HG02759 (cell line): ENCODE measurements around the gene ERP29.
A peak's percentile ranks its signal among the peaks of the same experiment; 100 is the strongest.
"Not testable (repeated sequence)": the region's sequence is repeated elsewhere in the genome, so short reads cannot be mapped to it uniquely, and the experiment has no call there.

ENCODE experiments used
- ATAC-seq: cut with Tn5 transposase; IDR thresholded peaks from one replicate; pipeline ENCODE4 v1.9.1; 2021; ENCODE audit warnings: mild to moderate bottlenecking, moderate library complexity; ENCODE audit not compliant: unreplicated experiment

The ERP29 gene

GRCh38 chr12:112012775-112013600 lies at the start of gene ERP29, which contains the start of gene TMEM116:
TSS of gene ERP29 (plus strand) at chr12:112013426. CDS start at chr12:112013466, 40 bp downstream.
TSS of gene TMEM116 (minus strand) at chr12:112013165. CDS start at chr12:112005270, 7,895 bp downstream.
- peak; percentile 72 for ATAC-seq

- no peak for ATAC-seq
Measured at GRCh38 chr12:111964935-111965334, 48.3 kb upstream of the ERP29 start.

GRCh38 chr12:111971800-111972199 lies 41.4 kb upstream of the ERP29 start:
- ATAC-seq: no peak

- ATAC-seq: no peak
Measured at GRCh38 chr12:111975161-111975931, 37.9 kb upstream of the ERP29 start.

- no peak for ATAC-seq
Measured at GRCh38 chr12:111976291-111976690, 36.9 kb upstream of the ERP29 start.

GRCh38 chr12:111976860-111977259 lies 36.4 kb upstream of the ERP29 start:
- ATAC-seq: no peak

GRCh38 chr12:111978545-111978944 lies 34.7 kb upstream of the ERP29 start:
- no peak for ATAC-seq

- no peak for ATAC-seq
Measured at GRCh38 chr12:111980598-111980997, 32.6 kb upstream of the ERP29 start.

GRCh38 chr12:111981987-111982386 lies 31.2 kb upstream of the ERP29 start:
- no peak for ATAC-seq

- ATAC-seq: no peak
Measured at GRCh38 chr12:111984820-111985219, 28.4 kb upstream of the ERP29 start.

GRCh38 chr12:111991535-111991934 lies 21.7 kb upstream of the ERP29 start:
- ATAC-seq: no peak

GRCh38 chr12:111991946-111992345 lies 21.3 kb upstream of the ERP29 start:
- ATAC-seq: no peak

- ATAC-seq: no peak
Measured at GRCh38 chr12:111992464-111992863, 20.8 kb upstream of the ERP29 start.

GRCh38 chr12:111993292-111994150 lies 19.7 kb upstream of the ERP29 start:
- ATAC-seq: no peak

- not testable (repeated sequence) for ATAC-seq
Measured at GRCh38 chr12:111994211-111995111, 18.8 kb upstream of the ERP29 start.

GRCh38 chr12:111995782-111996480 lies 17.3 kb upstream of the ERP29 start:
- ATAC-seq: no peak

- ATAC-seq: no peak
Measured at GRCh38 chr12:111997300-111997699, 15.9 kb upstream of the ERP29 start.

- ATAC-seq: no peak
Measured at GRCh38 chr12:111998015-111998414, 15.2 kb upstream of the ERP29 start.

- ATAC-seq: not testable (repeated sequence)
Measured at GRCh38 chr12:111999129-111999528, 14.1 kb upstream of the ERP29 start.
